OCI-LY7 (cell line): Measurements from ENCODE around the gene SLC26A8. TPM values are rescaled to one million over a fixed set of nuclear protein-coding genes. Genes with fewer than 3 reads are reported as not detected.

Experiments
- BruUV-seq: library from RNA; stranded (reverse); fragments of 400-500 nt; replicated peaks from 2 replicates; lab custom pipeline; 2021; lab: Mats Ljungman, UMichigan
- CTCF ChIA-PET: fragments of 300-600 bp; sonication (Branson Sonifier 250); formaldehyde crosslinking; loops from one replicate; lab custom pipeline; 2022; ENCODE audit warnings: antibody characterized with exemption; ENCODE audit not compliant: unreplicated experiment; lab: Charles Lee
- POLR2A ChIA-PET: fragments of 300-600 bp; sonication (Branson Sonifier 250); formaldehyde crosslinking; loops from one replicate; lab custom pipeline; 2022; ENCODE audit warnings: antibody characterized with exemption; lab: Charles Lee
- DNase-seq: peaks from one replicate; pipeline ENCODE4 v3.0.0-alpha.2; 2015; ENCODE audit warnings: low spot score
- H2AFZ ChIP-seq: fragments of 200-600 bp; sonication (generic), shearing (Covaris generic); 2 replicates; pipeline ENCODE4 v1.6.1; 2014; ENCODE audit warnings: mild to moderate bottlenecking, antibody characterized with exemption, low read length, moderate library complexity
- H3K27ac ChIP-seq: fragments of 200-600 bp; sonication (generic); 2 replicates; pipeline ENCODE4 v1.5.1; 2014; ENCODE audit warnings: mixed run types, low read depth, mild to moderate bottlenecking, moderate library complexity, low read length, inconsistent platforms; ENCODE audit not compliant: poor library complexity, severe bottlenecking
- H3K36me3 ChIP-seq: fragments of 200-600 bp; sonication (generic); 2 replicates; pipeline ENCODE4 v1.6.1; 2014; ENCODE audit warnings: mild to moderate bottlenecking, antibody characterized with exemption, low read length, moderate library complexity, mixed read lengths; ENCODE audit not compliant: insufficient read depth
- H3K4me1 ChIP-seq: fragments of 200-600 bp; sonication (generic); 2 replicates; pipeline ENCODE4 v1.5.1; 2014; ENCODE audit warnings: mild to moderate bottlenecking, low read length; ENCODE audit not compliant: insufficient read depth, poor library complexity, severe bottlenecking
- H3K4me2 ChIP-seq: fragments of 200-600 bp; sonication (generic); 2 replicates; pipeline ENCODE4 v1.6.1; 2014; ENCODE audit warnings: mild to moderate bottlenecking, low read length
- H3K4me3 ChIP-seq: fragments of 200-600 bp; sonication (generic); 2 replicates; pipeline ENCODE4 v1.5.1; 2014; ENCODE audit warnings: mild to moderate bottlenecking, low read depth, low read length; ENCODE audit not compliant: poor library complexity, severe bottlenecking
- H3K79me2 ChIP-seq: fragments of 200-600 bp; sonication (generic); 2 replicates; pipeline ENCODE4 v1.6.1; 2016; ENCODE audit warnings: low read depth, mild to moderate bottlenecking, low read length, moderate library complexity, mixed read lengths; ENCODE audit not compliant: insufficient read depth
- H3K9me2 ChIP-seq: fragments of 200-600 bp; sonication (generic); 2 replicates; pipeline ENCODE4 v1.6.1; 2016; ENCODE audit warnings: mild to moderate bottlenecking, low read length, mixed read lengths; ENCODE audit not compliant: insufficient read depth
- H3K9me3 ChIP-seq: fragments of 200-600 bp; sonication (generic); 2 replicates; pipeline ENCODE4 v1.6.1; 2014; ENCODE audit warnings: mild to moderate bottlenecking, mixed run types, low read length, mixed read lengths
- H4K20me1 ChIP-seq: fragments of 200-600 bp; sonication (generic); 2 replicates; pipeline ENCODE4 v1.6.1; 2014; ENCODE audit warnings: mild to moderate bottlenecking, antibody characterized with exemption, low read length, moderate library complexity, mixed read lengths; ENCODE audit not compliant: insufficient read depth
- EZH2phosphoT487 ChIP-seq: fragments of 200-600 bp; sonication (generic); IDR thresholded peaks from 2 replicates; pipeline ENCODE4 v1.6.1; 2018; ENCODE audit warnings: low read depth, borderline replicate concordance, mild to moderate bottlenecking, mixed run types, antibody characterized with exemption, low read length, moderate library complexity, mixed read lengths
- intact Hi-C: fragments of 100-400 bp; cut with micrococcal nuclease; formaldehyde crosslinking; loops from one replicate; pipeline ENCODE4 v1.10.0; 2022; ENCODE audit not compliant: unreplicated experiment
- total RNA-seq, 2 experiments: library from RNA; depleted of rRNA in 1 of 2; stranded (reverse); fragments of >200 nt in 1 of 2; shearing (Covaris generic) in 1 of 2; gene quantifications; 2 replicates each; pipeline ENCODE4 v1.2.3, GENCODE V29; 2014 to 2022
- TF ChIP-seq, protein P1 (sequence below): fragments of 200-600 bp; sonication (generic); conservative IDR thresholded peaks from 2 replicates; pipeline ENCODE4 v1.5.1; 2014; ENCODE audit warnings: mild to moderate bottlenecking, antibody characterized with exemption, low read length, moderate library complexity, mixed read lengths

SLC26A8 gene
- total RNA-seq, 2 experiments from 2014 or later, result not detected

DNA sequence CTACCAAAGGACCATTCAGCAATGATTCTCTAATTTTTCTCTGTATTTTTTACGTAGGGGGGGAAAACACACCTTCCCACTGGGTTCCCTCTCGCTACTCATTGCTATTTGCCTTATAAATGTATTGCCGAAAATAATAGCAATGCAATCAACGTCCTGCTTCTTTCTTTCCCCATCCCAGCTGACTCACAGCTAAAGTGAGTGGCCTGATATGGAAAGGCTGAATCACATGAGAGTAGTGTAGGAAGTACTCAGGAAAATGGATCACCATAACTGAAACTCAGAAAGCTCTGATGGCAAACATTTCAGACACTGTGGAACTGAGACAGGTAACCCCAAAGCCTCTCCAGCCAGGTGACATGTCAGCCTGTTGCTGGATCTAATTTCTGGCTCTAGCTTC lies 54.3 kb downstream of the SLC26A8 start:
- Histone ChIP-seq H3K9me2 (no peaks in the 10 kb centered on the region), H3K4me3 (no peak overlapping the region), H3K36me3 (no peaks in the 10 kb centered on the region), H3K27ac (no peak overlapping the region), H4K20me1 (no peaks in the 10 kb centered on the region), H3K4me1 (no peaks in the 10 kb centered on the region), H2AFZ (no peak overlapping the region), H3K9me3 (no peaks in the 10 kb centered on the region), H3K79me2 (no peaks in the 10 kb centered on the region), H3K4me2 (no peak overlapping the region)
- ChIA-PET CTCF (no interaction called here), POLR2A (interaction anchor here (0.5 kb wide), 1 partner anchor 187 kb away, joined by 4 read pairs; no protein-coding TSS in a partner anchor)
- intact Hi-C loops, result no loop called here
- BruUV-seq, result no TSS peak
- no peak for TF ChIP-seq EZH2phosphoT487
- TF ChIP-seq, protein P1, sequence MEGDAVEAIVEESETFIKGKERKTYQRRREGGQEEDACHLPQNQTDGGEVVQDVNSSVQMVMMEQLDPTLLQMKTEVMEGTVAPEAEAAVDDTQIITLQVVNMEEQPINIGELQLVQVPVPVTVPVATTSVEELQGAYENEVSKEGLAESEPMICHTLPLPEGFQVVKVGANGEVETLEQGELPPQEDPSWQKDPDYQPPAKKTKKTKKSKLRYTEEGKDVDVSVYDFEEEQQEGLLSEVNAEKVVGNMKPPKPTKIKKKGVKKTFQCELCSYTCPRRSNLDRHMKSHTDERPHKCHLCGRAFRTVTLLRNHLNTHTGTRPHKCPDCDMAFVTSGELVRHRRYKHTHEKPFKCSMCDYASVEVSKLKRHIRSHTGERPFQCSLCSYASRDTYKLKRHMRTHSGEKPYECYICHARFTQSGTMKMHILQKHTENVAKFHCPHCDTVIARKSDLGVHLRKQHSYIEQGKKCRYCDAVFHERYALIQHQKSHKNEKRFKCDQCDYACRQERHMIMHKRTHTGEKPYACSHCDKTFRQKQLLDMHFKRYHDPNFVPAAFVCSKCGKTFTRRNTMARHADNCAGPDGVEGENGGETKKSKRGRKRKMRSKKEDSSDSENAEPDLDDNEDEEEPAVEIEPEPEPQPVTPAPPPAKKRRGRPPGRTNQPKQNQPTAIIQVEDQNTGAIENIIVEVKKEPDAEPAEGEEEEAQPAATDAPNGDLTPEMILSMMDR, result no peak
- no peak for DNase-seq

DNA sequence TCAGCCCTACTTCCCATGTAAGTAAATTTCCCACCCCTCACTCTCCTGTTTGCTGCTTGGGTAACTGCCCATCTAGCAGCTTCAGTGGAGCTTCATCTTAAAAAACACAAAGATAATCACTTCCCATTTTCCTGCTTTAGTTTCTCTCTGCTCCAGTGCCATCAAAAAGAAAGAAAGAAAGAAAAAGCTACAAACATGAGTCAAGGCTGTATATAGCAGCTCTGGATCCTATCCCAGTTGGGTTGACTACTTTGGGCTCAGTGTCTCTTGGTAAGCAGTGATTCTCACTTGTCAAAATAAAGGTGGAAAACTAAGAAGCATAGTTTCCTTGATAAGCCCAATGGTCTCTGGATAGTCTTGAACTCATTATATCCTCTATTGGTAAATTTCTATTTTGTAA lies 54.8 kb downstream of the SLC26A8 start:
- no peak overlapping the region for H3K4me3 ChIP-seq
- DNase-seq, result no peak
- H3K4me2 ChIP-seq, result no peak overlapping the region
- no peaks in the 10 kb centered on the region for H3K36me3 ChIP-seq
- no peaks in the 10 kb centered on the region for H3K9me2 ChIP-seq
- H3K27ac ChIP-seq, result no peak overlapping the region
- no peaks in the 10 kb centered on the region for H3K79me2 ChIP-seq
- ChIA-PET CTCF (no interaction called here), POLR2A (interaction anchor here (0.6 to 0.9 kb wide), 2 partner anchors 10 to 437 kb away, joined by 3 to 4 read pairs; no protein-coding TSS in a partner anchor)
- no peak overlapping the region for H2AFZ ChIP-seq
- H3K4me1 ChIP-seq, result no peaks in the 10 kb centered on the region
- intact Hi-C loops, result no loop called here
- no peaks in the 10 kb centered on the region for H3K9me3 ChIP-seq
- no peak for TF ChIP-seq EZH2phosphoT487
- TF ChIP-seq, protein P1, result no peak
- no peaks in the 10 kb centered on the region for H4K20me1 ChIP-seq
- no TSS peak for BruUV-seq

DNA sequence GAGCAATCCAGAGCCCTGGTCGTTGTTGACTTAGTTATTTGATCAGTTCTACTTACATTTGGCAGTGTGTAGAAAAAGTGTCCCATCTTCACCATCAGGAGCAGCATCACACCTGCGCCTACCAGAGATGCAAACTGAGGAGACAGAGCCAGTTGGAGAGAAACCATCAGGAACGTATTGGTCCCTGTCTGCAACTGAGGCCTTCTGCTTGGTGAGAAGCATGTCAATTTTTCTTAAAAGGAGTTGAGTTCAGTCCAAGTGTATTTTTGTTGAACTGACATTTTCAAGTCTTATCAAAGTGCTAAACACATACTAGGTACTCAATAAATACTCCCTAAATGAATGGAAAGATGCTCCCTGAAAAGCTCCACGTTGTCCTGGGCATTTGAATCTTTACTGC lies 55.6 kb downstream of the SLC26A8 start:
- Histone ChIP-seq H3K27ac (no peak overlapping the region), H3K36me3 (no peaks in the 10 kb centered on the region), H3K4me3 (no peak overlapping the region), H4K20me1 (no peaks in the 10 kb centered on the region), H3K79me2 (no peaks in the 10 kb centered on the region), H3K4me1 (no peaks in the 10 kb centered on the region), H3K4me2 (no peak overlapping the region), H3K9me2 (no peaks in the 10 kb centered on the region), H2AFZ (no peak overlapping the region), H3K9me3 (no peaks in the 10 kb centered on the region)
- no peak for DNase-seq
- no TSS peak for BruUV-seq
- TF ChIP-seq EZH2phosphoT487, result no peak
- TF ChIP-seq, protein P1, result no peak
- ChIA-PET POLR2A (no interaction called here), CTCF (no interaction called here)
- intact Hi-C loops, result no loop called here
